ENCODE measurements around the gene TMC2.

- TF ChIP-seq EP300 (IDR thresholded peaks at IDR 0.05) (no peak), RAD21 (conservative IDR thresholded peaks at IDR 0.05 in 1 of 2, IDR thresholded peaks at IDR 0.05 in 1 of 2) (no peak), POLR2A (IDR thresholded peaks at IDR 0.05; ENCODE audit: low read length) (no peak), CEBPB (IDR thresholded peaks at IDR 0.05) (no peak), KDM5A (IDR thresholded peaks at IDR 0.05) (no peak), EHF (CRISPR knock-in tag; IDR thresholded peaks at IDR 0.05) (no peak), ZFP36 (IDR thresholded peaks at IDR 0.05; ENCODE audit: borderline replicate concordance, partially characterized antibody) (no peak), CHD4 (IDR thresholded peaks at IDR 0.05; ENCODE audit: borderline replicate concordance) (no peak), MAX (IDR thresholded peaks at IDR 0.05) (no peak), BCL3 (IDR thresholded peaks at IDR 0.05) (no peak), RFX5 (IDR thresholded peaks at IDR 0.05) (no peak)
- TF ChIP-seq, protein P1, sequence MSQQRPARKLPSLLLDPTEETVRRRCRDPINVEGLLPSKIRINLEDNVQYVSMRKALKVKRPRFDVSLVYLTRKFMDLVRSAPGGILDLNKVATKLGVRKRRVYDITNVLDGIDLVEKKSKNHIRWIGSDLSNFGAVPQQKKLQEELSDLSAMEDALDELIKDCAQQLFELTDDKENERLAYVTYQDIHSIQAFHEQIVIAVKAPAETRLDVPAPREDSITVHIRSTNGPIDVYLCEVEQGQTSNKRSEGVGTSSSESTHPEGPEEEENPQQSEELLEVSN (IDR thresholded peaks at IDR 0.05; ENCODE audit: borderline replicate concordance, low read depth): no peak
- TF ChIP-seq, protein P2, sequence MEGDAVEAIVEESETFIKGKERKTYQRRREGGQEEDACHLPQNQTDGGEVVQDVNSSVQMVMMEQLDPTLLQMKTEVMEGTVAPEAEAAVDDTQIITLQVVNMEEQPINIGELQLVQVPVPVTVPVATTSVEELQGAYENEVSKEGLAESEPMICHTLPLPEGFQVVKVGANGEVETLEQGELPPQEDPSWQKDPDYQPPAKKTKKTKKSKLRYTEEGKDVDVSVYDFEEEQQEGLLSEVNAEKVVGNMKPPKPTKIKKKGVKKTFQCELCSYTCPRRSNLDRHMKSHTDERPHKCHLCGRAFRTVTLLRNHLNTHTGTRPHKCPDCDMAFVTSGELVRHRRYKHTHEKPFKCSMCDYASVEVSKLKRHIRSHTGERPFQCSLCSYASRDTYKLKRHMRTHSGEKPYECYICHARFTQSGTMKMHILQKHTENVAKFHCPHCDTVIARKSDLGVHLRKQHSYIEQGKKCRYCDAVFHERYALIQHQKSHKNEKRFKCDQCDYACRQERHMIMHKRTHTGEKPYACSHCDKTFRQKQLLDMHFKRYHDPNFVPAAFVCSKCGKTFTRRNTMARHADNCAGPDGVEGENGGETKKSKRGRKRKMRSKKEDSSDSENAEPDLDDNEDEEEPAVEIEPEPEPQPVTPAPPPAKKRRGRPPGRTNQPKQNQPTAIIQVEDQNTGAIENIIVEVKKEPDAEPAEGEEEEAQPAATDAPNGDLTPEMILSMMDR (IDR thresholded peaks at IDR 0.05): no peak
These were observed 39.9 kb downstream of the TMC2 start for GRCh38 chr20:2576317-2576727.
